KMS-11 (cell line): ENCODE results near the gene SUCLG1.

Experiments
- H2AFZ ChIP-seq: fragments of 200-600 bp; sonication (generic); 2 replicates; pipeline ENCODE4 v1.6.1; 2016; ENCODE audit warnings: antibody characterized with exemption, mixed run types, low read depth
- H3K27ac ChIP-seq: fragments of 200-600 bp; sonication (generic); 2 replicates; pipeline ENCODE4 v1.6.1; 2016; ENCODE audit warnings: mild to moderate bottlenecking, mixed run types
- H3K27me3 ChIP-seq: fragments of 200-600 bp; sonication (generic); 2 replicates; pipeline ENCODE4 v1.6.1; 2017; ENCODE audit warnings: mild to moderate bottlenecking, low read depth, mixed run types, moderate library complexity; ENCODE audit not compliant: insufficient read depth
- H3K36me3 ChIP-seq: fragments of 200-600 bp; sonication (generic); 2 replicates; pipeline ENCODE4 v1.6.1; 2017; ENCODE audit warnings: mild to moderate bottlenecking, mixed run types; ENCODE audit not compliant: insufficient read depth
- H3K4me1 ChIP-seq: fragments of 200-600 bp; sonication (generic); 2 replicates; pipeline ENCODE4 v1.6.1; 2016; ENCODE audit warnings: mild to moderate bottlenecking, low read depth, mixed run types; ENCODE audit not compliant: poor library complexity, severe bottlenecking
- H3K4me2 ChIP-seq: fragments of 200-600 bp; sonication (generic); 2 replicates; pipeline ENCODE4 v1.7.0; 2016; ENCODE audit warnings: mild to moderate bottlenecking, mixed run types
- H3K4me3 ChIP-seq: fragments of 200-600 bp; sonication (generic); IDR thresholded peaks from 2 replicates; pipeline ENCODE4 v1.6.1; 2017; ENCODE audit warnings: low read depth, low read length, mixed read lengths; ENCODE audit not compliant: insufficient read depth
- H3K79me2 ChIP-seq: fragments of 200-600 bp; sonication (generic); 2 replicates; pipeline ENCODE4 v1.6.1; 2016; ENCODE audit warnings: low read depth, mixed run types; ENCODE audit not compliant: insufficient read depth
- H3K9ac ChIP-seq: fragments of 200-600 bp; sonication (generic); 2 replicates; pipeline ENCODE4 v1.6.1; 2016; ENCODE audit warnings: mild to moderate bottlenecking, mixed run types
- H4K20me1 ChIP-seq: fragments of 200-600 bp; sonication (generic); 2 replicates; pipeline ENCODE4 v1.6.1; 2016; ENCODE audit warnings: mild to moderate bottlenecking, mixed run types; ENCODE audit not compliant: insufficient read depth
- CTCF ChIP-seq: fragments of 200-600 bp; sonication (generic); conservative IDR thresholded peaks from 2 replicates; pipeline ENCODE4 v1.6.1; 2017; ENCODE audit warnings: low read depth, mild to moderate bottlenecking, antibody characterized with exemption, low read length, moderate library complexity, mixed read lengths

Gene SUCLG1

GRCh38 chr2:84459018-84459943 is at the start of gene SUCLG1:
TSS of gene SUCLG1 (minus strand) at chr2:84459280. CDS start at chr2:84459269, 11 bp downstream.
- Histone ChIP-seq H3K27me3 (no peaks in the 10 kb centered on the region), H3K4me1 (peaks cover 42% of the 10 kb centered on the region), H4K20me1 (0 out of 2 replicates have a peak, but pooled peaks cover 3% of the 10 kb centered on the region), H3K4me3 (peak within 1 kb of the TSS; percentile 95), H3K27ac (peak within 1 kb of the TSS; percentile 28), H3K4me2 (peak within 1 kb of the TSS; percentile 97), H3K9ac (peak within 1 kb of the TSS; percentile 77), H3K36me3 (no peaks in the 10 kb centered on the region), H2AFZ (peak within 1 kb of the TSS; percentile 75), H3K79me2 (peaks cover 57% of the 10 kb centered on the region)
- no peak for TF ChIP-seq CTCF

GRCh38 chr2:84498150-84498799 is 39.2 kb upstream of the SUCLG1 start:
- no peaks in the 10 kb centered on the region for H3K4me1 ChIP-seq
- H3K27ac ChIP-seq: no peak overlapping the region
- H3K27me3 ChIP-seq: no peaks in the 10 kb centered on the region
- H4K20me1 ChIP-seq: no peaks in the 10 kb centered on the region
- TF ChIP-seq CTCF: no peak
- no peak overlapping the region for H3K4me2 ChIP-seq
- no peak overlapping the region for H3K9ac ChIP-seq
- no peaks in the 10 kb centered on the region for H3K79me2 ChIP-seq
- H2AFZ ChIP-seq: no peak overlapping the region
- H3K36me3 ChIP-seq: no peaks in the 10 kb centered on the region
- H3K4me3 ChIP-seq: no peak overlapping the region

DNA sequence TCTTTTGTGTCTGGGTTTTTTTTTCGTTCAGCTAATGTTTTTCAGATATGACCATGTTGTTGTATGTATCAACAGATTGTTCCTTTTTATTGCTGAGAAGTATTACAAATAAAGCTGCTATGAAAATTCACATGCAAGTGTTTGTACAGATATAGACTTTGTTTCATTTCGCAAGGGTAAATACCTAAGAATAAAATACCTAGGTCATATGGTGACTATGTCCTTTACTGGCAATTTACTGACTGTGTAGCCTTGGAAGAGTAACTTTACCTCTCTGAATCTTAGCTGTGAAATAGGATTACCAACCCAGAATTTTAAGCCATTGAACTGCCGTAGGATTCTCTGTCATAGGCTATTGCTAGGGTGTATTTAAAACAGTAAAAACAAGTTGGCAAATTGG is 38.2 kb upstream of the SUCLG1 start:
- TF ChIP-seq CTCF: no peak
- Histone ChIP-seq H3K27me3 (no peaks in the 10 kb centered on the region), H3K79me2 (no peaks in the 10 kb centered on the region), H3K27ac (no peak overlapping the region), H3K9ac (no peak overlapping the region), H3K4me1 (no peaks in the 10 kb centered on the region), H3K36me3 (no peaks in the 10 kb centered on the region), H4K20me1 (no peaks in the 10 kb centered on the region), H3K4me2 (no peak overlapping the region), H3K4me3 (no peak overlapping the region), H2AFZ (no peak overlapping the region)

- Histone ChIP-seq H3K4me2 (no peak overlapping the region), H3K79me2 (no peaks in the 10 kb centered on the region), H3K9ac (no peak overlapping the region), H3K4me1 (no peaks in the 10 kb centered on the region), H4K20me1 (no peaks in the 10 kb centered on the region), H3K36me3 (no peaks in the 10 kb centered on the region), H2AFZ (no peak overlapping the region), H3K4me3 (no peak overlapping the region), H3K27ac (no peak overlapping the region), H3K27me3 (no peaks in the 10 kb centered on the region)
- no peak for TF ChIP-seq CTCF
Observed at GRCh38 chr2:84496386-84496785, 37.3 kb upstream of the SUCLG1 start.
